AG04449 (cell line): ENCODE measurements around the gene AP5S1.

Experiments used
- CTCF ChIA-PET: fragments of 350-600 bp; formaldehyde crosslinking; extraction: SDS; loops from one replicate; lab custom pipeline; 2021; ENCODE audit warnings: antibody characterized with exemption; lab: Yijun Ruan, JAX
- POLR2A ChIA-PET: fragments of 400-600, 350-600 bp; formaldehyde crosslinking; extraction: SDS; loops from one replicate; lab custom pipeline; 2020; ENCODE audit warnings: antibody characterized with exemption, inconsistent platforms; lab: Yijun Ruan, JAX
- DNase-seq: peaks from one replicate; pipeline ENCODE4 v3.0.0-alpha.2; 2010; ENCODE audit warnings: low read depth, low spot score
- H3K4me3 ChIP-seq: 2 replicates; pipeline ENCODE4 v1.5.1; 2011; ENCODE audit warnings: low read depth, mild to moderate bottlenecking, control low read depth, low read length
- TF ChIP-seq, protein P1 (sequence below): IDR thresholded peaks from one replicate; pipeline ENCODE4 v1.5.1; 2011; ENCODE audit warnings: mild to moderate bottlenecking, moderate library complexity, low read length, control low read depth, inconsistent platforms; ENCODE audit not compliant: insufficient read depth; ENCODE audit errors: missing control alignments

The AP5S1 gene

DNA sequence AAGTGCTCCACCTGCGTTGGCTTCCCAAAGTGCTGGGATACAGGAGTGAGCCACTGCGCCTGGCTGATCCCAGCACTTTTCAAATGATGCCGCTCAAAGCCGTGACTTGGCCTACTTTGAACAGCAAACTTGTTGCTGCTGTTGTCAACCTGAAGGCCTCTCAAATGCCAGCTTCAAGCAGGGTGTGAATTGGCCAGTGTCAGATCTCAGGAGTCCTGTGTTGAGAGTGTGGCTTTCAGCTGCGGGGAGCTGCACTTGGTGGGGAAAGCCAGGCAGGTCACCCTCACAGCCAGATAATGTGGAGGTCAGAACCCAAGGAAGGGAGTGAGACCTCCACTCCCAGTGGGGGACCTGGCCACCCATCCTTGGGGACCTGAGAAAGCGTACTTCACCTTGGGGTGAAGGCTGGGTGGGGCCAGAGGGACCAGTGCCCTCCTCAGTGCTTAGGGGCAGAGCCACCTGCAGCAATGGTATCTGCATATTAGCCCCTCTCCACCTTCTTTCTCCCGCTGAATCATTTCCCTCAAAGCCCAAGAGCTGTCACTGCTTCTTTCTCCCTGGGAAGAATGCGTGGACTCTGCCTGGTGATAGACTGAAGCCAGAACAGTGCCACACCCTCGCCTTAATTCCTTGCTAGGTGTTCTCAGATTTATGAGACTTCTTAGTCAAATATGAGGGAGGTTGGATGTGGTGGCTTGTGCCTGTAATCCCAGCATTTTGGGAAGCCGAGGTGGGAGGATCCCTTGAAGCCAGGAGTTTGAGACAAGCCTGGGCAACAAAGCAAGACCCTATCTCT, 49.7 kb downstream of the AP5S1 start:
- H3K4me3 ChIP-seq = no peak overlapping the region
- CTCF ChIA-PET = interaction anchor here (0.6 to 1.0 kb wide), 3 partner anchors 15 to 202 kb away, joined by 3 to 4 read pairs (median 3); no protein-coding TSS in a partner anchor
- no peak for DNase-seq
- POLR2A ChIA-PET = no interaction called here
- TF ChIP-seq, protein P1, sequence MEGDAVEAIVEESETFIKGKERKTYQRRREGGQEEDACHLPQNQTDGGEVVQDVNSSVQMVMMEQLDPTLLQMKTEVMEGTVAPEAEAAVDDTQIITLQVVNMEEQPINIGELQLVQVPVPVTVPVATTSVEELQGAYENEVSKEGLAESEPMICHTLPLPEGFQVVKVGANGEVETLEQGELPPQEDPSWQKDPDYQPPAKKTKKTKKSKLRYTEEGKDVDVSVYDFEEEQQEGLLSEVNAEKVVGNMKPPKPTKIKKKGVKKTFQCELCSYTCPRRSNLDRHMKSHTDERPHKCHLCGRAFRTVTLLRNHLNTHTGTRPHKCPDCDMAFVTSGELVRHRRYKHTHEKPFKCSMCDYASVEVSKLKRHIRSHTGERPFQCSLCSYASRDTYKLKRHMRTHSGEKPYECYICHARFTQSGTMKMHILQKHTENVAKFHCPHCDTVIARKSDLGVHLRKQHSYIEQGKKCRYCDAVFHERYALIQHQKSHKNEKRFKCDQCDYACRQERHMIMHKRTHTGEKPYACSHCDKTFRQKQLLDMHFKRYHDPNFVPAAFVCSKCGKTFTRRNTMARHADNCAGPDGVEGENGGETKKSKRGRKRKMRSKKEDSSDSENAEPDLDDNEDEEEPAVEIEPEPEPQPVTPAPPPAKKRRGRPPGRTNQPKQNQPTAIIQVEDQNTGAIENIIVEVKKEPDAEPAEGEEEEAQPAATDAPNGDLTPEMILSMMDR = no peak

DNA sequence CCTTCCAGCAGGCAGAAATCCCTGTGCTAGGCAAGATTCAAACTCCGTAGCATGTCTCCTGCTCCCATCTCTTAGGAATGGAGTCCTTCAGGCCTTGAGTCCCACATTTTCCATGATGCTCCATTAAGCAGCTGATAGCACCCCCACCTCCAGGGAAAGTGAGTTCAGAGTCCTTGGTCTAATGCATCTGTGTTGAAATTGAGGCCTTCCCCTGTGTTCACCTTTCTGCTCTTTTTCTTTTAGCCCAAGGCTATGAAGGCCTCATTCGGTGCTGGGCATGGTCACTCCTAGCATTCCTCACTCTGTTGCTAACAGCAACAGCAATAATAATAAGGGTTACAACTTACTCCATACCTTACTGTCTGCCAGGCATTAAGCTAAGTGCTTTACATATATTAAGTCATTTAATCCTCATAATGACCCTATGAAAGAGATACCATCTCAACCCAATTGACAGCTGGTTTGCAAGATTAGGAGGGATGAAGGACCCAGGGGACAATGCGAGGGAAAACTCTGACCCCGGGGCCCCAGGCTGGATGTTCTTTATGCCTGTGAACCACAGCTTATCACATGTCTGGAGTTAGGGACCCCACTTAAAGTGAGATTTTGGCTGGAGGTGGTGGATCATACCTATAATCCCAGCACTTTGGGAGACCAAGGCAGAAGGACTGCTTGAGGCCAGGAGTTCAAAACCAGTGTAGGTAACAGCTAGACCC, 51.4 kb downstream of the AP5S1 start:
- TF ChIP-seq, protein P1 = no peak
- H3K4me3 ChIP-seq = no peak overlapping the region
- ChIA-PET POLR2A (interaction anchor here (1.6 kb wide), 1 partner anchor 16 kb away, joined by 6 read pairs; no protein-coding TSS in a partner anchor), CTCF (interaction anchor here (1.0 to 1.2 kb wide), 2 partner anchors 153 to 194 kb away, joined by 4 read pairs; no protein-coding TSS in a partner anchor)
- no peak for DNase-seq

DNA sequence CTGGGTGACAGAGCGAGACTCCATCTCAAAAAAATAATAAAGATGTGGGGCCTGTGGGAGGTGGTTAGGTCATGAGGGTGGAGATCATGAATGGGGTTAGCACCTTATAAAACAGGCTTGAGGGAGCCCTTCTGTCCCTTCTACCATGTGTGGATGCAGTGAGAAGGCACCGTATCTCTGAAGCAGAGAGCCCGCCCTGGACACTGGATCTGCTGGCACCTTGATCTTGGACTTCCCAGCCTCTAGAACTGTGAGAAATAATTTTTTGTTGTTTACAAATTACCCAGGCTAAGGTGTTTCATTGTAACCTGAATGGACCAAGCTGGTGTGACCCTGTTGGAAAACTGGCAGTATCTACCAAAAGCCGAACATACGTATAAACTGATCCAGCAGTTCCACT, 53.2 kb downstream of the AP5S1 start:
- ChIA-PET POLR2A (no interaction called here), CTCF (interaction anchor here (1.9 kb wide), 1 partner anchor 18 kb away, joined by 7 read pairs; no protein-coding TSS in a partner anchor)
- H3K4me3 ChIP-seq = no peak overlapping the region
- TF ChIP-seq, protein P1 = no peak
- no peak for DNase-seq

DNA sequence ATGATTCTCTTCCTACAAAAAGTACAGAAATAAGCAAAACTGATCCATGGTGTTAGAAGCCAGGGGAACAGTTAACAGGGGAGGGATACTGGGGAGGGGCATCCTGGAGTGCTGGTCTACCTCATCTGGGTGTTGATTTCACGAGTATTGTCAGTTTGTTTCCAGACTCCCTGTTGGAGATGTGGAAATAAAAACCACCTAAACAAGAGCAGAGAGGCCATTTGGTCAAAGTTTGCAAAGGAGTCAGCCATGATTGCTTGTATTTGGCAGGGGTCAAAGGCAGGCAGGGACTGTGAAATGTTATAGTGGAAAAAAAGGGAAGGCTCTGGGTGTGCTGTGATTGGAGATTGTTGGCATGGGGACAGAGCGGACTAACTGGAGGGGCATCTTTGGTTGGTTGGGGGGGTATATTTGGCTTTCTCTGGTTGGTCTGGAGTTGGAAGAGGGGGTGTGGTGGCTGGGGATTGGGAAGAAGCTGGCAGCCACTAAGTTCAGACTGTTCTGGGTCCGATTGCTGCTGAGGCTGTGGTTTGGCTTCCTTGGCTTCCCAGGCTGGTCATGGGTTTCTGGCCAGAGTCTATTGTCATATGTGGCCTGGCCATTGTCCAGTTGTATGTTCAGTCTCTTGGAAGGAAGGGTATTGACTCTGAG, 54.0 kb downstream of the AP5S1 start:
- no peak overlapping the region for H3K4me3 ChIP-seq
- no peak for DNase-seq
- ChIA-PET CTCF (interaction anchor here (1.5 to 1.9 kb wide), 2 partner anchors 15 to 19 kb away, joined by 3 to 7 read pairs; no protein-coding TSS in a partner anchor), POLR2A (no interaction called here)
- TF ChIP-seq, protein P1 = no peak

DNA sequence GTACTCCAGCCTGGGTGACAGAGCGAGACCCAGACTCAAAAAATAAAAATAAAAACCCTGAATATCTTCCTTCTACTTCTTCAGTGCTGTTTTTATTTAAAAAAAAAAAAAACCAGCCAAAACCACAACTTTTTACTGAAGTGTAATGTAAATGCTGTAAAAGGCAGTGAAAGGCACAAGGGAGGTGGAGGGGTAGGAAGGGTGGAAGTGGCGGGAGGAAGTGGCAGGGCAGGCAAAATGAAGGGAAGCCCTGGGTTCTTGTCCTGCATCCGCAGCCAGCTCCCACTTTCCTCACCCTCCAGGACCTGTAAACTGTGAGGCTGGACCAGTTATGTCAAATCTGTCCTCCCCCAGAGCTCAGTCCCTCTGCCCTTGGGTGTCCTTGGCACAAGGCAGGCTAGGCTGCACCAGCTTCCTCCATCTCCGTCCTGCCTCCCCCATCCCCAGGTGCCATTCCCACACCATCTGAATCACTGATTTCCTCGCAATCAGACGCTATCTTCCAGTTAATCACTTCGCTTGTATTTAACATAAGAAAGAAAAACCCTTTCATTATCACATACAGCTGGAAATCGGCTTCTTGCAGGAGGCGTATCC, 55.1 kb downstream of the AP5S1 start:
- POLR2A ChIA-PET = interaction anchor here (0.9 kb wide), 1 partner anchor 13 kb away, joined by 4 read pairs; no protein-coding TSS in a partner anchor
- TF ChIP-seq, protein P1 = no peak
- no peak overlapping the region for H3K4me3 ChIP-seq
- CTCF ChIA-PET = interaction anchor here (1.1 to 1.9 kb wide), 4 partner anchors 8 to 20 kb away, joined by 3 to 7 read pairs (median 4); no protein-coding TSS in a partner anchor
- DNase-seq = no peak
